GM12878 (cell line): Measurements from ENCODE around the gene RALGAPB. TPM values are rescaled to one million over a fixed set of nuclear protein-coding genes. Genes with fewer than 3 reads are reported as not detected.

Experiments
- ATAC-seq: fragments of 200-7000 bp; cut with Tn5 transposase; 3 replicates; pipeline ENCODE4 v1.9.1; 2020; ENCODE audit warnings: mild to moderate bottlenecking, moderate library complexity
- BruUV-seq: library from RNA; stranded (reverse); fragments of 400-500 nt; replicated peaks from 2 replicates; lab custom pipeline; 2021; lab: Mats Ljungman, UMichigan
- CTCF ChIA-PET: fragments of 300-600 bp; sonication (Branson Sonifier 250); formaldehyde crosslinking; extraction: SDS; loops from one replicate; lab custom pipeline; 2021; ENCODE audit warnings: inconsistent platforms; lab: Yijun Ruan, JAX
- POLR2A ChIA-PET: fragments of 350-600 bp; formaldehyde crosslinking; extraction: SDS; loops from one replicate; lab custom pipeline; 2021; ENCODE audit warnings: inconsistent platforms; lab: Charles Lee
- RAD21 ChIA-PET: fragments of 300-600 bp; sonication (Branson Sonifier 250); formaldehyde crosslinking; loops from one replicate; lab custom pipeline; 2023; ENCODE audit warnings: antibody characterized with exemption; ENCODE audit not compliant: unreplicated experiment; lab: Charles Lee
- SMC1A ChIA-PET: fragments of 300-600 bp; sonication (Branson Sonifier 250); formaldehyde crosslinking; loops from one replicate; lab custom pipeline; 2023; ENCODE audit not compliant: unreplicated experiment, uncharacterized antibody; lab: Charles Lee
- DNase-seq: peaks from one replicate; pipeline ENCODE4 v3.0.0-alpha.2; 2011; ENCODE audit warnings: low read depth, low spot score
- FAIRE-seq: peaks from 3 replicates; lab custom pipeline; 2011; peaks lifted over from hg19 to GRCh38; lab: Jason Lieb, UNC
- H2AFZ ChIP-seq: 2 replicates; pipeline ENCODE4 v1.6.0; 2011; ENCODE audit warnings: low read depth, low read length, control low read depth; ENCODE audit not compliant: control insufficient read depth
- H3K27ac ChIP-seq: 2 replicates; pipeline ENCODE4 v1.5.1; 2011; ENCODE audit warnings: control low read depth; ENCODE audit not compliant: control insufficient read depth, insufficient read depth
- H3K27me3 ChIP-seq, 2 experiments: replicated peaks in 1 of 2; 2 replicates each; pipeline versions ENCODE4 v1.6.0 to v1.6.1; 2011; ENCODE audit warnings: low read length in 1 of 2; ENCODE audit not compliant: control insufficient read depth in 2 of 2, insufficient read depth in 2 of 2
- H3K36me3 ChIP-seq, 2 experiments: 2 replicates each; pipeline ENCODE4 v1.5.1; 2011; ENCODE audit warnings: low read length in 1 of 2; ENCODE audit not compliant: control insufficient read depth in 2 of 2, insufficient read depth in 2 of 2
- H3K4me1 ChIP-seq: 2 replicates; pipeline ENCODE4 v1.6.1; 2011; ENCODE audit warnings: mild to moderate bottlenecking, low read length, moderate library complexity, mixed read lengths; ENCODE audit not compliant: control insufficient read depth, insufficient read depth
- H3K4me2 ChIP-seq: 2 replicates; pipeline ENCODE4 v1.6.0; 2011; ENCODE audit warnings: control low read depth; ENCODE audit not compliant: control insufficient read depth, insufficient read depth
- H3K4me3 ChIP-seq: fragments of 200-600 bp; sonication (generic); 2 replicates; pipeline ENCODE4 v1.5.1; 2016
- H3K79me2 ChIP-seq: 2 replicates; pipeline ENCODE4 v1.6.0; 2011; ENCODE audit warnings: low read length; ENCODE audit not compliant: control insufficient read depth, insufficient read depth
- H3K9ac ChIP-seq: 2 replicates; pipeline ENCODE4 v1.8.0; 2011; ENCODE audit warnings: low read length, control low read depth, mixed read lengths; ENCODE audit not compliant: control insufficient read depth, insufficient read depth
- H3K9me3 ChIP-seq: replicated peaks from 3 replicates; pipeline ENCODE4 v1.5.1; 2011; ENCODE audit warnings: mild to moderate bottlenecking, low read length; ENCODE audit not compliant: control insufficient read depth, insufficient read depth
- H4K20me1 ChIP-seq: 2 replicates; pipeline ENCODE4 v1.6.0; 2011; ENCODE audit not compliant: control insufficient read depth, insufficient read depth
- CBX3 ChIP-seq: fragments of 200-600 bp; sonication (generic); IDR thresholded peaks from 2 replicates; pipeline ENCODE4 v1.6.1; 2016; ENCODE audit warnings: low read depth, borderline replicate concordance
- CREM ChIP-seq: IDR thresholded peaks from 2 replicates; pipeline ENCODE4 v1.6.1; 2014; ENCODE audit warnings: antibody characterized with exemption, low read depth
- E2F4 ChIP-seq: IDR thresholded peaks from 2 replicates; pipeline ENCODE4 v1.6.1; 2012; ENCODE audit warnings: low read depth, low read length, improper control_type of control experiment
- HSF1 ChIP-seq: fragments of 150-350 bp; IDR thresholded peaks from 2 replicates; pipeline ENCODE4 v1.6.1; 2014; ENCODE audit warnings: mild to moderate bottlenecking, low read depth, low read length
- IKZF2 ChIP-seq, 2 experiments: fragments of 450-650 bp; IDR thresholded peaks; 2 replicates each; pipeline ENCODE4 v1.6.1; 2017; ENCODE audit warnings: mild to moderate bottlenecking in 2 of 2, moderate library complexity in 2 of 2
- JUNB ChIP-seq: IDR thresholded peaks from 2 replicates; pipeline ENCODE4 v1.6.1; 2016; ENCODE audit warnings: antibody characterized with exemption, mild to moderate bottlenecking
- MEF2B ChIP-seq: fragments of 450-650 bp; IDR thresholded peaks from 2 replicates; pipeline ENCODE4 v1.6.1; 2018; ENCODE audit warnings: mild to moderate bottlenecking, moderate library complexity; ENCODE audit not compliant: partially characterized antibody, poor library complexity, severe bottlenecking
- MTA3 ChIP-seq: IDR thresholded peaks from 2 replicates; pipeline ENCODE4 v1.6.1; 2012; ENCODE audit warnings: low read length, inconsistent platforms, borderline replicate concordance
- MYB ChIP-seq: fragments of 150-350 bp; IDR thresholded peaks from 2 replicates; pipeline ENCODE4 v1.6.1; 2014; ENCODE audit warnings: mild to moderate bottlenecking, low read depth, low read length, borderline replicate concordance
- NKRF ChIP-seq: fragments of 450-650 bp; conservative IDR thresholded peaks from 2 replicates; pipeline ENCODE4 v1.6.1; 2017; ENCODE audit warnings: mild to moderate bottlenecking, moderate library complexity
- NR2F1 ChIP-seq: fragments of 450-650 bp; conservative IDR thresholded peaks from 2 replicates; pipeline ENCODE4 v1.6.1; 2017; ENCODE audit warnings: mild to moderate bottlenecking
- RELB ChIP-seq: fragments of 450-650 bp; IDR thresholded peaks from 2 replicates; pipeline ENCODE4 v1.6.1; 2017; ENCODE audit warnings: low read depth, mild to moderate bottlenecking, moderate library complexity
- TAF1 ChIP-seq: IDR thresholded peaks from 2 replicates; pipeline ENCODE4 v1.6.1; 2011; ENCODE audit warnings: mild to moderate bottlenecking, low read depth, low read length, borderline replicate concordance
- ZNF207 ChIP-seq: fragments of 450-650 bp; IDR thresholded peaks from 2 replicates; pipeline ENCODE4 v1.6.1; 2014; ENCODE audit warnings: antibody characterized with exemption, mild to moderate bottlenecking, borderline replicate concordance
- WGBS: methylation state at CpG from one replicate; pipeline ENCODE4 v1.1.6; 2016; ENCODE audit warnings: low lambda C conversion rate; ENCODE audit not compliant: insufficient replicate concordance, insufficient coverage; ENCODE audit errors: missing lambda C conversion rate; 5-methylcytosine and 5-hydroxymethylcytosine counted together
- in situ Hi-C: fragments of 300-500 bp; cut with MboI; formaldehyde crosslinking; loops from 9 replicates; pipeline ENCODE4 v1.14.3; 2018; ENCODE audit warnings: mixed read lengths
- intact Hi-C: fragments of 100-400 bp; cut with micrococcal nuclease; formaldehyde crosslinking; loops from one replicate; pipeline ENCODE4 v1.14.2; 2022; ENCODE audit not compliant: unreplicated experiment
- polyA plus RNA-seq, 11 experiments: library from polyadenylated mRNA; depleted of rRNA in 4 of 11; unstranded in 6 of 11; stranded (reverse) in 5 of 11; fragments of >200 nt; fragmentation: Nextera tagmentation in 4 of 11; fragmentation: Illumina TruSeq in 1 of 11; extraction: Ambion mirVana in 4 of 11; extraction: Trizol in 1 of 11; gene quantifications; 1 replicate in 1 of 11; 2 replicates in 10 of 11; pipeline versions ENCODE4 v1.2.1 to v1.2.3, GENCODE V29; 2011 to 2016; ENCODE audit warnings: inconsistent platforms in 2 of 11, missing spikeins in 2 of 11, low read depth in 1 of 11
- total RNA-seq, 4 experiments: library from RNA; depleted of rRNA in 3 of 4; stranded (reverse); fragments of >200 nt in 3 of 4; fragmentation: Illumina TruSeq in 1 of 4; extraction: Trizol in 1 of 4; gene quantifications; 2 replicates each; pipeline versions ENCODE4 v1.2.1 to v1.2.3, GENCODE V29; 2013 to 2021
- TF ChIP-seq, protein P1 (sequence below): IDR thresholded peaks from 2 replicates; pipeline ENCODE4 v1.6.1; 2011; ENCODE audit warnings: borderline replicate concordance, low read depth, mild to moderate bottlenecking, moderate library complexity, mixed read lengths, low read length; ENCODE audit not compliant: insufficient read depth; ENCODE audit errors: extremely low read length
- TF ChIP-seq, protein P2 (sequence below): IDR thresholded peaks from 2 replicates; pipeline ENCODE4 v1.6.1; 2012; ENCODE audit warnings: low read depth, low read length, improper control_type of control experiment

The RALGAPB gene
- total and polyA plus RNA-seq, 10 of the 15 experiments (the other 5 are each of a cell fraction or from before 2014, with no cell fraction given), result 3.7 to 23.2 (median 15.5) TPM

GRCh38 chr20:38566036-38566598 is 93.5 kb downstream of the RALGAPB start:
- H3K27ac ChIP-seq, result no peak overlapping the region
- CTCF ChIA-PET, result interaction anchor here (0.9 kb wide), 1 partner anchor 12 kb away, joined by 3 read pairs; no protein-coding TSS in a partner anchor
- no peaks in the 10 kb centered on the region for H3K4me1 ChIP-seq
- WGBS, result 96% methylated on average over 6 of the region's 6 CpGs
- H2AFZ ChIP-seq, result no peak overlapping the region
- H3K4me2 ChIP-seq, result no peak overlapping the region
- DNase-seq (no peak), FAIRE-seq (no peak), ATAC-seq (no peak)
- RAD21 ChIA-PET, result no interaction called here
- H3K9me3 ChIP-seq, result no peaks in the 10 kb centered on the region
- POLR2A ChIA-PET, result no interaction called here
- SMC1A ChIA-PET, result no interaction called here
- no TSS peak for BruUV-seq
- H3K4me3 ChIP-seq, result no peak overlapping the region
- H3K27me3 ChIP-seq, result no peaks in the 10 kb centered on the region
- no peaks in the 10 kb centered on the region for H4K20me1 ChIP-seq
- in situ Hi-C loops (no loop called here), intact Hi-C loops (no loop called here)
- no peaks in the 10 kb centered on the region for H3K79me2 ChIP-seq
- peaks cover 0 to 5% of the 10 kb centered on the region in 2 experiments; a peak in 3 of 4 replicates for H3K36me3 ChIP-seq
- H3K9ac ChIP-seq, result no peak overlapping the region
- TF ChIP-seq HSF1 (no peak), IKZF2 (IDR thresholded peaks at IDR 0.05) (no peak), ZNF207 (no peak), MEF2B (no peak), CREM (no peak), JUNB (no peak), MYB (no peak), E2F4 (no peak), RELB (no peak), CBX3 (no peak), NKRF (no peak), NR2F1 (no peak), MTA3 (no peak), TAF1 (no peak)
- TF ChIP-seq, protein P1, sequence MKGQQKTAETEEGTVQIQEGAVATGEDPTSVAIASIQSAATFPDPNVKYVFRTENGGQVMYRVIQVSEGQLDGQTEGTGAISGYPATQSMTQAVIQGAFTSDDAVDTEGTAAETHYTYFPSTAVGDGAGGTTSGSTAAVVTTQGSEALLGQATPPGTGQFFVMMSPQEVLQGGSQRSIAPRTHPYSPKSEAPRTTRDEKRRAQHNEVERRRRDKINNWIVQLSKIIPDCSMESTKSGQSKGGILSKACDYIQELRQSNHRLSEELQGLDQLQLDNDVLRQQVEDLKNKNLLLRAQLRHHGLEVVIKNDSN, result no peak
- TF ChIP-seq, protein P2, sequence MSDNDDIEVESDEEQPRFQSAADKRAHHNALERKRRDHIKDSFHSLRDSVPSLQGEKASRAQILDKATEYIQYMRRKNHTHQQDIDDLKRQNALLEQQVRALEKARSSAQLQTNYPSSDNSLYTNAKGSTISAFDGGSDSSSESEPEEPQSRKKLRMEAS, result no peak
